GM15510 (cell line): ENCODE data around the gene PCBP3.

Experiments
- POLR2A ChIP-seq: IDR thresholded peaks from 3 replicates; pipeline ENCODE4 v1.6.1; 2011; ENCODE audit warnings: borderline replicate concordance; ENCODE audit not compliant: insufficient read length; ENCODE audit errors: extremely low read depth

PCBP3 gene

GRCh38 chr21:45640888-45641479, 2.5 kb upstream of the PCBP3 start:
- no peak for TF ChIP-seq POLR2A

GRCh38 chr21:45641480-45642035, 2.0 kb upstream of the PCBP3 start:
- TF ChIP-seq POLR2A, result no peak

- no peak for TF ChIP-seq POLR2A
Measured at GRCh38 chr21:45642122-45642813, 1.3 kb upstream of the PCBP3 start.

DNA sequence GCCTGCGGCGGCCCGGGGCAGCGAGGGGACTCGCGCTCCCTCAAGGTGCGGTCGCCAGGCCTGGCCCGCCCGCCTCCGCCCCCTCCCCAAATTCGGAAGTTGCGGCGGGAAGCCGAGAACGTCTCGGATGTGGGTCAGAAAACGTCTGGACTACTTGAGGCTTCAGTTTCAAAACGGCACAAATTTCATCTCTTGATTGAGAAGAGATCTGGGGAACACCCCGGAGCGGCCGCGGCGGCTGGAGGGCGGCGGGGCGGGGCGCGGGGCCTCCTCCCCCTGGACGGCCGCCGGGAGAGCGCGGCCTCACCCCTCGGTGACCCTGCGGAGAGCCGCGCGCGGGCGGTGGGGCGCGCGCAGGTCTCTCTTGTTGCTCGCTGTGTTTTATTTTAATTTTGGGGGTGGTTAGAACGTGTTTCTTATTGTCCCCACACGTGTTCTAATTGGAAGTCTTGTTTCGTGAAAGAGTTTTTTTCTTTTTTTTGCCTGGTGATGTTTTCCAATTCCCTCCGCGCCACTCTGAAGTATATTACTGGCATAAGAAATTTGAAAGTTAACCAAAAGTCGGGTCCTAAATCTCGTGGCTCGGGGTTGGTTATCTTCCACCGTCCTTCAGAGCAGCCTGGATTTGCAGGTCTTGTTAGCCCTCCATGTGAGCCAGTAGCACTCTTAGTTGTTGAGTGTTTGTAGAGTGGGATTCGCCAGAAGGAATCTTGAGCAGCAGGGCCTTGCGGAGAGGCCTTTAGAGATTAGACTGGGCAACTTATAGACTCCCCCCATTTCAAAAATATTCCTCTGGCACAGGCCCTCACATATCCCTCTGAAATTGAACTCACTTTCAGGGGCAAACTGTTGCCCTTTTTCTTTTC, 749 bp downstream of the PCBP3 start:
- no peak for TF ChIP-seq POLR2A

DNA sequence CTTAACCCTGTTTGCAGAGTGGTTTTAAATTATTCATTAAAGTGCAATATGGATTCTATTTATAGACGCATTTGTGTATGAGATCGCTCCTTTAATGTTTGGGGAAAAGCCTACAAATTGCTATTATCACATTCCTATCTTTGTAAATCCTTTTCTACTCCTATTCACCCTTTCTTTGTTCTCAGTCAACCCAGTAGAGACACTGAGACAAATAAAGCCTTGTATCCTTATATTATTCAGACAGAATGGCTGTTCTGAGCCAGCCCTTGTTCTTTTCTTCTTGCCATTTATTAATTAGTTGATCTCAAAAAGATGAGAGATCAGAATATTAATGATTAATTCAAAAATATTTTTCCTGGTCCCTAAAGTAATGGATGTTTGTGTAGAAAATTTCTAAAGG, 8.4 kb downstream of the PCBP3 start:
- TF ChIP-seq POLR2A, result no peak

GRCh38 chr21:45655124-45655523, 11.6 kb downstream of the PCBP3 start:
- TF ChIP-seq POLR2A, result no peak

DNA sequence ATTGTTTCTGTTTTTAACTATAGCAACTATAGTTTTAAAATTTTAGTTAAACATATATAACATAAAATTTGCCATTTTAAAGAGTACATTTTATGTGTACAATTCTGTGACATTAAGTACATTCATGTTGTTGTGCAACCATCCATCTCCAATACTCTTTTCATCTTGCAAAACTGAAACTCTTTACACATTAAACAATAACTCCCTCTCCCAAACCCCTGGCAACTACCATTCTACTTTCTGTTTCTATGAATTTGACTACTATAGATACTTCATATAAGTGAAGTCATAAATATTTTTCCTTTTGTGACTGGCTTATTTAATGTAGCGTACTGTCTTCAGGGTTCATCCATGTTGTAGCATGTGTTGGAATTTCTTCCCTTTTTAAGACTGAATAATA, 25.9 kb downstream of the PCBP3 start:
- TF ChIP-seq POLR2A, result no peak

DNA sequence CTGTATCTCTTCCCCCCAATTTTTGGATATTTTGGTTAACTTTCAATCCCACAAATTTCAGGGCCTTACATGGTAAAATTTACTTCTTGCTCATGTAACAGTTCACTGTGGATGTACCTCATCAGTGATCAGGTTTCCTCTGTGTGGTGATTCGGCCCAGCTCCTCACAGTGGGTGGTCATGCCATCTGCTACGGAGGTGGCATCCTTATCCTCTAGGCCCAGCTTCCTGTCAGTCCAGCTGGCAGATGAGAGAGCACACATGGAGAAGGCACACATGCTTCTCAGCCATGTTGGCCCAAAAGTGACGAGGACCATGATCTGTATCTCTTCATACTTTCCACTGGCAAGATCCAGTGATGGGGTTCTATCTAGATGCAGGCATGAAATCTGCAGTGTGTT, 27.2 kb downstream of the PCBP3 start:
- TF ChIP-seq POLR2A, result no peak

GRCh38 chr21:45680215-45680614, 36.7 kb downstream of the PCBP3 start:
- no peak for TF ChIP-seq POLR2A

GRCh38 chr21:45695086-45695485, 51.6 kb downstream of the PCBP3 start:
- TF ChIP-seq POLR2A, result no peak

DNA sequence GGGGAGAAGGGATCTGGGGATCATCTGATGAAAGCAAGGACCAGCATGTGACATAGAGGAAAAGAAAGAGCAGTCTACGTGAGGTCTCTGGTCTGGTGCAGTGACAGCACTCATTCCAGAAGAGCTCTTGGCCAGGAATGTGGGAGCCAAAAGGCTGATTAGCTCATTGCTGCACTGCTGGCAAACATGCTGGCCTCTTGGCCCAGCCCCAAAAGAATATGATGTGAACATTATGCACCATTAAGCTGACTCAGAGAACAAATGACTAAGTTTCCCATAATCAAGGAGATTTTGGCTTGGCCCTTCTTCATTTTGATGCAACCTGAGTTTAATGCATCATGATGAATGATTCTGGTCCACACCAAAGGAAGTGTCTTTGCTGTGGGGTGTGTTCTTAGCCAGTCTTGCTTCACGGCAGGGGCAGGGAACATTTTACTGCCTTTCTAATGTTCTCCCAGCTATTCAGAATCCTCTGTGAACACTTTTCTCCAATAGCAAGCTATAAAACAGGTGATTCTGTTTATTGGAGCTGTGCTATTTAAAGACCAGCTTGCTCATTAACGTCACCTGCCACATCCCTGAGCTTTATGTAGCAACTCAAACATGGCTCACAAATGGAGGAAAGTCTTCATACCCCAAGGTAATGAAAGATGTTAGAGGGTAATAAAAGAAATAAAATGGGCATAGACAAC, 55.1 kb downstream of the PCBP3 start:
- TF ChIP-seq POLR2A, result no peak

DNA sequence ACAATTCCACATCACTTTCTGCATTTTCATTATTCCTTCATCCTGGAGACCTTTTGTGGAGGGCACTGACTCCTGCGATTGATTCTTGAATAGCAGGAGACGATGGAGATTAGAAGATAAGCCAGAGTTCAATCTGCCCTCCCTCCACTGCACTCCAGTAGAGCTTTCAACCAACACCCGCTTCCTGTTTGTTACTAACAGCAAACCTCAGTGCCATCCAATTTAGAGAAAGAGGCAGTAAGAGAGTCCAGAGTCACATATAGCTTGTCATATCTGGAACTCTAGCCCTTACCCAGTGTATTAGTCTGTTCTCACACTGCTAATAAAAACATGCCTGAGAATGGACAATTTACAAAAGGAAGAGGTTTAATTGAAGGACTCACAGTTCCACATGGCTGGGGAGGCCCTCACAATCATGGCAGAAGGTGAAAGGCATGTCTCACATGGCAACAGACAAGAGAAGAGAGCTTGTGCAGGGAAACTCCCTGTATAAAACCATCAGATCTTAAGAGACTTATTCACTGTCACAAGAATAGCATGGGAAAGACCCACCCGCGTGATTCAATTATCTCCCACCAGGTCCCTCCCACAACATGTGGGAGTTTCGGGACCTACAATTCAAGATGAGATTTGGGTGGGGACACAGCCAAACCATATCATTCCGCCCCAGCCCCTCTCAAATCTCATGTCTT, 55.9 kb downstream of the PCBP3 start:
- TF ChIP-seq POLR2A, result no peak

- no peak for TF ChIP-seq POLR2A
Measured at GRCh38 chr21:45699966-45700365, 56.4 kb downstream of the PCBP3 start.

GRCh38 chr21:45700461-45700860, 56.9 kb downstream of the PCBP3 start:
- TF ChIP-seq POLR2A, result no peak
